Measurements from ENCODE around the gene AGFG2. TPM values are rescaled to one million over a fixed set of nuclear protein-coding genes. Genes with fewer than 3 reads are reported as not detected.

The AGFG2 gene
- total RNA-seq, 1 experiment from 2014 or later, result 45.6 TPM

GRCh38 chr7:100504887-100505611, 34.0 kb upstream of the AGFG2 start:
- BruUV-seq (replicated peaks), result no TSS peak
- TF ChIP-seq CTCF (IDR thresholded peaks at IDR 0.05; ENCODE audit: unreplicated experiment), result no peak
- H3K4me3 Mint-ChIP-seq (ENCODE audit: low read depth, unreplicated experiment), result no peak overlapping the region
- no peaks in the 10 kb centered on the region for H3K9me3 Mint-ChIP-seq (ENCODE audit: low read depth, unreplicated experiment)
- no peak for DNase-seq
- CTCF ChIA-PET, result no interaction called here
- intact Hi-C loops (cut with micrococcal nuclease; ENCODE audit: unreplicated experiment), result no loop called here
- H3K4me1 Mint-ChIP-seq (ENCODE audit: low read depth, unreplicated experiment), result no peaks in the 10 kb centered on the region
- H3K27ac Mint-ChIP-seq (ENCODE audit: unreplicated experiment), result no peak overlapping the region
- no peaks in the 10 kb centered on the region for H3K36me3 Mint-ChIP-seq (ENCODE audit: insufficient read depth, unreplicated experiment)
- H3K27me3 Mint-ChIP-seq (ENCODE audit: unreplicated experiment), result no peaks in the 10 kb centered on the region

DNA sequence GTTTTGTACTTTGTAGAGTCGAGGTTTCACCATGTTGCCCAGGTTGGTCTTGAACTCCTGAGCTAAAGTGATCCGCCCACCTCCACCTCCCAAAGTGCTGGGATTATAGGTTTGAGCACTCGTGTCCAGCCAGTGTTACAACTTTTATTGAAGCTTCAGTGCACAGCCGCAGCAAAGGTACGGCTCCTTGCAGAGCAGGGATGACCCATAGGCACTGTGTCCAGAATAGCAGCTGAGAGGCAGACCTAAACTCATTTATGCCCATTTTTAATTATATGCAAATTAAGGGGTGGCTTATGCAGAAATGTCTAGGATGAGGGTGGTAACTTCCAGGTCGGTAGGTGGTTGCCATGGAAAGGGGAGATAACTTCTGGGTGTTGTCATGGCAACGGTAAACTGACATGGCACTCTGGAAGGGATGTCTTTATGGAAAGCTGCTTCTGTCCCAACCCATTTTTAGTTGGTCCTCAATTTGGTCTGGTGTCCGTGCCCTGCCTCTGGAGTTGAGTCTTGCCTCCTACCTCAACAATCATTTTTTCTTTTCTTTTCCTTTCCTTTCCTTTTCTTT, 32.6 kb upstream of the AGFG2 start:
- intact Hi-C loops (cut with micrococcal nuclease; ENCODE audit: unreplicated experiment), result no loop called here
- H3K4me1 Mint-ChIP-seq (ENCODE audit: low read depth, unreplicated experiment), result no peaks in the 10 kb centered on the region
- no peaks in the 10 kb centered on the region for H3K27me3 Mint-ChIP-seq (ENCODE audit: unreplicated experiment)
- no peak overlapping the region for H3K27ac Mint-ChIP-seq (ENCODE audit: unreplicated experiment)
- no peaks in the 10 kb centered on the region for H3K9me3 Mint-ChIP-seq (ENCODE audit: low read depth, unreplicated experiment)
- BruUV-seq (replicated peaks), result no TSS peak
- H3K4me3 Mint-ChIP-seq (ENCODE audit: low read depth, unreplicated experiment), result no peak overlapping the region
- no peak for TF ChIP-seq CTCF (IDR thresholded peaks at IDR 0.05; ENCODE audit: unreplicated experiment)
- CTCF ChIA-PET, result no interaction called here
- DNase-seq, result no peak
- H3K36me3 Mint-ChIP-seq (ENCODE audit: insufficient read depth, unreplicated experiment), result no peaks in the 10 kb centered on the region

DNA sequence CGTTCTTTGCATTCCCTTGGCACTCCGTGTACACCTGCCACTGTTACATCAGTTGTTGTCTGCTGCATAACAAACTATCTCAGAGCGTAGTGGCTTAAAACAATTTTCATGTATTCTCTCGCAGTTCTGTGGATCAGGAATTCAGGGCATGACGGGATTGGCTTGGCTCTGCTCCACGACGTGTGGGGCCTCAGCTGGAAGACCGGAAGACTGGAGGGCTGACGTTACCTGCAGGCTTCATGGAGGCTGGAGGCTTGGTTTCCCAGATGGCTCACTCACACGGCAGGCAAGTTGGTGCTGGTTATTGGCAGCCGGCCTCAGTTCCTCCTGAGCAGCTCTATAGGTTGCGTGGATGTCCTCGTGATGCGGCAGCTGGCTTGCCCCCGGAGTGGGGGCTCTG, 29.8 kb upstream of the AGFG2 start:
- CTCF ChIA-PET, result no interaction called here
- TF ChIP-seq CTCF (IDR thresholded peaks at IDR 0.05; ENCODE audit: unreplicated experiment), result no peak
- no TSS peak for BruUV-seq (replicated peaks)
- no peaks in the 10 kb centered on the region for H3K27me3 Mint-ChIP-seq (ENCODE audit: unreplicated experiment)
- no peaks in the 10 kb centered on the region for H3K4me1 Mint-ChIP-seq (ENCODE audit: low read depth, unreplicated experiment)
- H3K4me3 Mint-ChIP-seq (ENCODE audit: low read depth, unreplicated experiment), result no peak overlapping the region
- intact Hi-C loops (cut with micrococcal nuclease; ENCODE audit: unreplicated experiment), result no loop called here
- no peaks in the 10 kb centered on the region for H3K36me3 Mint-ChIP-seq (ENCODE audit: insufficient read depth, unreplicated experiment)
- H3K27ac Mint-ChIP-seq (ENCODE audit: unreplicated experiment), result no peak overlapping the region
- H3K9me3 Mint-ChIP-seq (ENCODE audit: low read depth, unreplicated experiment), result no peaks in the 10 kb centered on the region
- no peak for DNase-seq

DNA sequence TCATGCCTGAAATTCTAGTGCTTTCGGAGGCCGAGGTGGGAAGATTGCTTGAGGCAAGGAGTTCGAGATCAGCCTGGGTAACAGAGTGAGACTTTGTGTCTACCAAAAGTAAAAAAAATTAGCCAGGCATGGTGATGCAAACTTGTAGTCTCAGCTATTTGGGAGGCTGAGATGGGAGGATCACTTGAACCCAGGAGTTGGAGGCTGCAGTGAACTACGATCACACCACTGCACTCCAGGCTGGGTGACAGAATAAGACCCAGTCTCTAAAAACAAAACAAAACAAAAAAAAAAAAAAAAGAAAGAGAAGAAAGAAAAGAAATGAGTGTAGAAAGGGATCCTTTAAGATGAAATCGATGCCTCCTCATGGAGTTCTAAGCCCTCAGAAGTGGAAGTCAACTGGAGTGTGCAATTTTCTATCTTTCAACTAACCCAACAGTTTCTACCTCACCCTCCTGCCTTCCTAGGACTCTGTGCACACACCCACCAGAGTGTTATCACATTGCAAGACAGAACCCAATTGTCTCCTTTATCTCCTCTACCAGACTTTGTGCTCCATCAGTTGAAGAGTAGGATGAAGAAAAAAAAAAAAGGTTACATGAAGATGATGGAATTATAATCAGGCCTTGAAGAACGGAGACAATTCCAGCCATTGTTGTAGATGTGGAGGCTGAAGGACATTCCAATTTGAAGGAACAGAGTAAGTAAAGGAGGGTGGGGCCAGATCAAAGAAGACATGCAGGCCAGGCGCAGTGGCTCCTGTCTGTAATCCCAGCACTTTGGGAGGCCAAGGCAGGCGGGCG, 28.4 kb upstream of the AGFG2 start:
- DNase-seq, result no peak
- Mint-ChIP-seq H3K27ac (ENCODE audit: unreplicated experiment) (no peak overlapping the region), H3K36me3 (ENCODE audit: insufficient read depth, unreplicated experiment) (no peaks in the 10 kb centered on the region), H3K9me3 (ENCODE audit: low read depth, unreplicated experiment) (no peaks in the 10 kb centered on the region), H3K4me3 (ENCODE audit: low read depth, unreplicated experiment) (no peak overlapping the region), H3K27me3 (ENCODE audit: unreplicated experiment) (no peaks in the 10 kb centered on the region), H3K4me1 (ENCODE audit: low read depth, unreplicated experiment) (no peaks in the 10 kb centered on the region)
- intact Hi-C loops (cut with micrococcal nuclease; ENCODE audit: unreplicated experiment), result no loop called here
- BruUV-seq (replicated peaks), result no TSS peak
- no peak for TF ChIP-seq CTCF (IDR thresholded peaks at IDR 0.05; ENCODE audit: unreplicated experiment)
- CTCF ChIA-PET, result interaction anchor here (0.6 kb wide), 1 partner anchor 1152 kb away, joined by 3 read pairs; no protein-coding TSS in a partner anchor

All from Calu3 (cell line).